22Rv1 (cell line): ENCODE results near the gene NOBOX.
"Not testable (repeated sequence)": the region's sequence is repeated elsewhere in the genome, so short reads cannot be mapped to it uniquely, and the experiment has no call there.

Experiments used
- H3K27ac ChIP-seq: fragments of 450-650 bp; 2 replicates; pipeline ENCODE4 v1.5.1; 2017
- CTCF ChIP-seq: fragments of 450-650 bp; IDR thresholded peaks from 2 replicates; pipeline ENCODE4 v1.5.1; 2017; ENCODE audit warnings: mild to moderate bottlenecking
- ZFX ChIP-seq: fragments of 450-650 bp; IDR thresholded peaks from 2 replicates; pipeline ENCODE4 v1.6.1; 2017; ENCODE audit warnings: antibody characterized with exemption, borderline replicate concordance

The NOBOX gene

GRCh38 chr7:144379776-144380384 lies 23.6 kb downstream of the NOBOX start:
- no peak overlapping the region for H3K27ac ChIP-seq
- TF ChIP-seq CTCF (no peak), ZFX (no peak)

GRCh38 chr7:144378651-144379050 lies 24.8 kb downstream of the NOBOX start:
- TF ChIP-seq CTCF (no peak), ZFX (no peak)

GRCh38 chr7:144369221-144369620 lies 34.3 kb downstream of the NOBOX start:
- not testable (repeated sequence) for H3K27ac ChIP-seq

More at GRCh38 chr7:144378651-144379050, 24.8 kb downstream of the NOBOX start:
- no peak overlapping the region for H3K27ac ChIP-seq

GRCh38 chr7:144367250-144367649 lies 36.2 kb downstream of the NOBOX start:
- H3K27ac ChIP-seq = not testable (repeated sequence)

- not testable (repeated sequence) for H3K27ac ChIP-seq
These were observed 38.0 kb downstream of the NOBOX start for GRCh38 chr7:144365523-144365922.

- H3K27ac ChIP-seq = not testable (repeated sequence)
These were observed 41.4 kb downstream of the NOBOX start for GRCh38 chr7:144362061-144362460.

GRCh38 chr7:144356860-144357259 lies 46.6 kb downstream of the NOBOX start:
- not testable (repeated sequence) for H3K27ac ChIP-seq

- H3K27ac ChIP-seq = not testable (repeated sequence)
These were observed 47.3 kb downstream of the NOBOX start for GRCh38 chr7:144356185-144356584.

- not testable (repeated sequence) for H3K27ac ChIP-seq
These were observed 48.2 kb downstream of the NOBOX start, which contains the start of gene ARHGEF5 for GRCh38 chr7:144355176-144355822. ARHGEF5 (plus strand) TSS chr7:144355402; CDS start chr7:144362670, 7,268 bp downstream.

- H3K27ac ChIP-seq = not testable (repeated sequence)
These were observed 51.8 kb downstream of the NOBOX start for GRCh38 chr7:144351667-144352066.

GRCh38 chr7:144348625-144349024 lies 54.9 kb downstream of the NOBOX start:
- H3K27ac ChIP-seq = not testable (repeated sequence)
